Measurements from ENCODE around the gene RRP15. TPM values are rescaled to one million over a fixed set of nuclear protein-coding genes. Genes with fewer than 3 reads are reported as not detected.

The RRP15 gene
- total and polyA plus RNA-seq, 7 donors = 1.8 to 8.9 (median 6.1) TPM

GRCh38 chr1:218350801-218351266 is 65.7 kb downstream of the RRP15 start:
- WGBS, 2 donors = 28 to 73% methylated on average over 2 of the region's 2 CpGs
- intact Hi-C loops (cut with DNase I) = no loop called here
- Histone ChIP-seq H3K27me3 (no peaks in the 10 kb centered on the region), H3K4me1 (peaks cover 0 to 62% (median 43%) of the 10 kb centered on the region in 4 donors), H3K27ac (peak overlapping the region; percentile 87 to 96 (median 90)), H3K4me3 (peak overlapping the region in 3 of 4 donors; percentile 23 to 34 (median 29)), H3K36me3 (no peaks in the 10 kb centered on the region), H3K9me3 (no peaks in the 10 kb centered on the region)
- TF ChIP-seq CTCF (IDR thresholded peaks at IDR 0.05) = no peak
- TF ChIP-seq POLR2A (IDR thresholded peaks at IDR 0.05) = no peak
- no peak for TF ChIP-seq POLR2AphosphoS5 (IDR thresholded peaks at IDR 0.05)
- no peak for TF ChIP-seq EP300 (IDR thresholded peaks at IDR 0.05)
- DNase-seq = no peak

- no peaks in the 10 kb centered on the region for H3K9me3 ChIP-seq
- whole genome bisulfite sequencing, 2 donors = 40 to 59% methylated on average over 10 of the region's 10 CpGs
- no peaks in the 10 kb centered on the region for H3K36me3 ChIP-seq
- no peaks in the 10 kb centered on the region for H3K27me3 ChIP-seq
- TF ChIP-seq EP300 (IDR thresholded peaks at IDR 0.05) (no peak), CTCF (IDR thresholded peaks at IDR 0.05) (peak in 3 of 4 experiments; percentile 16 to 56 (median 39))
- peak; percentile 82 for DNase-seq
- intact Hi-C loops (cut with DNase I) = no loop called here
- peaks cover 0 to 65% (median 44%) of the 10 kb centered on the region in 4 donors for H3K4me1 ChIP-seq
- peak overlapping the region; percentile 87 to 96 (median 90) for H3K27ac ChIP-seq
- peak overlapping the region in 3 of 4 donors; percentile 23 to 34 (median 29) for H3K4me3 ChIP-seq
Measured at GRCh38 chr1:218351391-218352074, 66.4 kb downstream of the RRP15 start.

- H3K4me1 ChIP-seq = peaks cover 0 to 65% (median 47%) of the 10 kb centered on the region in 4 donors
- H3K4me3 ChIP-seq = no peak overlapping the region
- H3K27ac ChIP-seq = peak overlapping the region; percentile 87 to 96 (median 90)
- TF ChIP-seq CTCF (IDR thresholded peaks at IDR 0.05) = no peak
- TF ChIP-seq EP300 (IDR thresholded peaks at IDR 0.05) = no peak
- no peak for TF ChIP-seq POLR2AphosphoS5 (IDR thresholded peaks at IDR 0.05)
- no peak for TF ChIP-seq POLR2A (IDR thresholded peaks at IDR 0.05)
- no peak for DNase-seq
- H3K27me3 ChIP-seq = no peaks in the 10 kb centered on the region
- intact Hi-C loops (cut with DNase I) = no loop called here
- no peaks in the 10 kb centered on the region for H3K36me3 ChIP-seq
- no peaks in the 10 kb centered on the region for H3K9me3 ChIP-seq
- 91 to 96% methylated on average over 8 of the region's 8 CpGs for WGBS, 2 donors
Measured at GRCh38 chr1:218352075-218352438, 67.0 kb downstream of the RRP15 start.

- no peak for DNase-seq
- WGBS, 2 donors = 81 to 94% methylated on average over 4 of the region's 4 CpGs
- intact Hi-C loops (cut with DNase I) = no loop called here
Measured at GRCh38 chr1:218353656-218354055, 68.6 kb downstream of the RRP15 start.

More at GRCh38 chr1:218353656-218354055, 68.6 kb downstream of the RRP15 start:
- no peaks in the 10 kb centered on the region for H3K36me3 ChIP-seq
- no peaks in the 10 kb centered on the region for H3K9me3 ChIP-seq
- TF ChIP-seq POLR2A (IDR thresholded peaks at IDR 0.05) = no peak
- TF ChIP-seq CTCF (IDR thresholded peaks at IDR 0.05) = no peak
- no peak for TF ChIP-seq EP300 (IDR thresholded peaks at IDR 0.05)
- no peak for TF ChIP-seq POLR2AphosphoS5 (IDR thresholded peaks at IDR 0.05)
- peak overlapping the region in 2 of 4 donors; percentile 39 to 96 for H3K27ac ChIP-seq
- H3K4me3 ChIP-seq = no peak overlapping the region
- H3K27me3 ChIP-seq = no peaks in the 10 kb centered on the region
- H3K4me1 ChIP-seq = peaks cover 0 to 60% (median 42%) of the 10 kb centered on the region in 4 donors
